HCT116 (cell line): Measurements from ENCODE around the gene KRTAP12-2.

Source experiments
- POLR2A ChIP-seq: IDR thresholded peaks from 2 replicates; pipeline ENCODE4 v1.7.0; 2011; ENCODE audit warnings: borderline replicate concordance; ENCODE audit not compliant: insufficient read depth, insufficient read length; ENCODE audit errors: extremely low read depth
- SIN3A ChIP-seq: IDR thresholded peaks from 2 replicates; pipeline ENCODE4 v1.6.1; 2012; ENCODE audit warnings: low read depth
- TF ChIP-seq, protein P1 (sequence below), 3 experiments: fragments of 200-600 bp in 1 of 3; sonication (generic) in 1 of 3; IDR thresholded peaks in 2 of 3; conservative IDR thresholded peaks in 1 of 3; 2 replicates each; pipeline ENCODE4 v1.5.1; 2012 to 2017; ENCODE audit warnings: low read depth in 2 of 3, low read length in 2 of 3, antibody characterized with exemption in 1 of 3, borderline replicate concordance in 1 of 3, control low read depth in 1 of 3, mild to moderate bottlenecking in 1 of 3, mixed read lengths in 1 of 3, mixed run types in 1 of 3, moderate library complexity in 1 of 3; ENCODE audit not compliant: insufficient read depth in 1 of 3

DNA sequence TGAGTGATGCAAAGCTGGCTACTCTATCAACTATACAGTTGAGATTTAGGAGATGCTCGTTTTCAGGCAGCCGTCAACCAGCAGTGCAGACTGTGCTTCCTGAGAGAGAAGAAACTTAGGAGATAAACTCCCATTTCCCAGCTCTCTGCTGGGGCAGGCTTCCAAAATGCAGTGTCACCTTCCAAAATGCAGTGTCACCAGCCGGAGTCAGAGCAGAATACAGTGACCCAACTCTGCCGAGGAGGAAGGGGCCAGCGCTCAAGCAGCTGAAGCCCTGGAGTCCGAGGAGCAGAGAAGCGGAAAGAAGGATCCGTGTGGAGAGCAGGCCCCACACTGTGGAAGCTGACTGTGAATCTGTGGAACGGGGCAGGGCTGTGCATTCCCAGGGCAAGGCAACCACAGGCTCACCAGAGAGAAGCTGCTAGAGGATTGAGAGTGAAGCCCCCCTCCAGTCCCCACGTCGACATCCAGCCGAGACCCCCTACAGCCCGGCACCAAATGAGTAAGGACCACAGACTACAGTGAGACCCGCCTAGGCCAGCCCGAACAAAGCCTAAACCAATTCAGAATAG is 15.9 kb upstream of the KRTAP12-2 start:
- TF ChIP-seq, protein P1, sequence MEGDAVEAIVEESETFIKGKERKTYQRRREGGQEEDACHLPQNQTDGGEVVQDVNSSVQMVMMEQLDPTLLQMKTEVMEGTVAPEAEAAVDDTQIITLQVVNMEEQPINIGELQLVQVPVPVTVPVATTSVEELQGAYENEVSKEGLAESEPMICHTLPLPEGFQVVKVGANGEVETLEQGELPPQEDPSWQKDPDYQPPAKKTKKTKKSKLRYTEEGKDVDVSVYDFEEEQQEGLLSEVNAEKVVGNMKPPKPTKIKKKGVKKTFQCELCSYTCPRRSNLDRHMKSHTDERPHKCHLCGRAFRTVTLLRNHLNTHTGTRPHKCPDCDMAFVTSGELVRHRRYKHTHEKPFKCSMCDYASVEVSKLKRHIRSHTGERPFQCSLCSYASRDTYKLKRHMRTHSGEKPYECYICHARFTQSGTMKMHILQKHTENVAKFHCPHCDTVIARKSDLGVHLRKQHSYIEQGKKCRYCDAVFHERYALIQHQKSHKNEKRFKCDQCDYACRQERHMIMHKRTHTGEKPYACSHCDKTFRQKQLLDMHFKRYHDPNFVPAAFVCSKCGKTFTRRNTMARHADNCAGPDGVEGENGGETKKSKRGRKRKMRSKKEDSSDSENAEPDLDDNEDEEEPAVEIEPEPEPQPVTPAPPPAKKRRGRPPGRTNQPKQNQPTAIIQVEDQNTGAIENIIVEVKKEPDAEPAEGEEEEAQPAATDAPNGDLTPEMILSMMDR (IDR thresholded peaks at IDR 0.05 in 2 of 3, conservative IDR thresholded peaks at IDR 0.05 in 1 of 3; ENCODE audit: borderline replicate concordance in 1 of 3, insufficient read depth in 1 of 3, low read depth in 2 of 3, low read length in 2 of 3): no peak
- TF ChIP-seq SIN3A: no peak
- TF ChIP-seq POLR2A: no peak
